Left lobe of liver (tissue), 2 donors: ENCODE results near the gene SMOC2. TPM values are rescaled to one million over a fixed set of nuclear protein-coding genes. Genes with fewer than 3 reads are reported as not detected.
"Not testable (repeated sequence)": the region's sequence is repeated elsewhere in the genome, so short reads cannot be mapped to it uniquely, and the experiment has no call there.

Source experiments
- ATAC-seq: fragments of 200-7000 bp; cut with Tn5 transposase; one replicate; pipeline ENCODE4 v1.9.1; 2020; ENCODE audit warnings: mild to moderate bottlenecking, moderate library complexity
- DNase-seq: peaks from one replicate; pipeline ENCODE4 v3.0.0-alpha.2; 2020; ENCODE audit warnings: low spot score
- total RNA-seq: library from RNA; stranded (reverse); gene quantifications from one replicate; pipeline ENCODE4 v1.2.1, GENCODE V29; 2021
- donor health status: DM: no; HTN: no; CAD: no; lungs with moderate emphysema.
- donor health status: DM: no; HTN: yes; CAD: no.

Gene SMOC2
- total RNA-seq, 1 donor from 2014 or later: 0.68 TPM

GRCh38 chr6:168597471-168597875 lies 156.5 kb downstream of the SMOC2 start:
- ATAC-seq (no peak), DNase-seq (no peak)

DNA sequence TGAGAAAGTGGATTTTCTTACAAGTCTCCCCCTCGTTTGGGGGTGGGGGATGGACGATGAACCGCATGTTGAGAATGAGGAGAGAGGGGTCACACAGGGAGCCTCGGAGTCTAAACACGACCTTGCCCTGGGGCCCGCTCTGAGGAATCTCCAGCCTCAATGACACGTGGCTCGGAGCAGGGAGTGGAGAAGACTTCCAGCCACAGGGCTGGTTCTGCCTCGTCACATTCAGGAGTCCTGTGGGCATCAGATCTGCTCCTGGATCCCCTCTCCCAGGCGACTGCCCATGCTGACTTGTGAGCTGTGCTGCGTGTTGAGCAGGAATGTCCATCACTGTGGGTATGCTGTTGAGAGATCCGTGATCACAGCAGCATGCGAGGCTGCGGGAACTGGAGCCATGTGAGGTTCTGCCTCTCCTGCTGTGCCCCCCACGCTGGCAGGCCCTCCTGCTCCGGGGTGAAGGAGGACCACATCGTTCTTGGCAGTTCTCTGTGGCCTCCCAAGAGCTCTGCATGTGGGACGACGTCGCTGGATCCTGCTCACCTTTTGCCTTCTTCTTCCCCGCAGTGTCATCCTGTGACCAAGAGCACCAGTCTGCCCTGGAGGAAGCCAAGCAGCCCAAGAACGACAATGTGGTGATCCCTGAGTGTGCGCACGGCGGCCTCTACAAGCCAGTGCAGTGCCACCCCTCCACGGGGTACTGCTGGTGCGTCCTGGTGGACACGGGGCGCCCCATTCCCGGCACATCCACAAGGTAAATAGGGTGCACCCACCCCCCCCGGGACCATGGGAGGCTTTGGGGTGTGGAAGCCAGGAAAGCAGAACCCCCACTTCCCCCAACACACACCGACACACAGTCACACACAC lies 157.5 kb downstream of the SMOC2 start:
- DNase-seq: no peak
- no peak for ATAC-seq

- DNase-seq (no peak), ATAC-seq (no peak)
These were observed 158.1 kb downstream of the SMOC2 start for GRCh38 chr6:168599118-168599494.

DNA sequence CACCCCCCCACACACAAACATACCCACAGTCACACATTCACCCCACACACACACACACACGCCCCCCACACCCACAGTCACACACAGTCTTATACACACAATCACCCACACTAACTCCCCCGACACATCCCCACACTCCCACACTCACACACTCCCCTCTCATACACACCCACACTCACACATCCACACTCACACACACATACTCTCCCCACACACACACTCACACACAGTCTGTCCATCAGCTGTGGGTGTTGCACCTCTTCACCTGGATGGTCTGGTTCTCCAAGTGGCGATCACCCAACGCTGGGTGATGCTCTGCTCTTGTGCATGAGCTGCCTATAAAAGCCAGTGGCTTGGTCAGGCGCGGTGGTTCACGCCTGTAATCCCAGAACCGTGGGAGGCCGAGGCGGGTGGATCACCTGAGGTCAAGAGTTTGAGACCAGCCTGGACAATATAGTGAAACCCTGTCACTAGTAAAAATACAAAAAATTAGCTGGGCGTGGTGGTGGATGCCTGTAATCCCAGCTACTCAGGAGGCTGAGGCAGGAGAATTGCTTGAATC lies 158.9 kb downstream of the SMOC2 start:
- no peak for DNase-seq
- no peak for ATAC-seq

DNA sequence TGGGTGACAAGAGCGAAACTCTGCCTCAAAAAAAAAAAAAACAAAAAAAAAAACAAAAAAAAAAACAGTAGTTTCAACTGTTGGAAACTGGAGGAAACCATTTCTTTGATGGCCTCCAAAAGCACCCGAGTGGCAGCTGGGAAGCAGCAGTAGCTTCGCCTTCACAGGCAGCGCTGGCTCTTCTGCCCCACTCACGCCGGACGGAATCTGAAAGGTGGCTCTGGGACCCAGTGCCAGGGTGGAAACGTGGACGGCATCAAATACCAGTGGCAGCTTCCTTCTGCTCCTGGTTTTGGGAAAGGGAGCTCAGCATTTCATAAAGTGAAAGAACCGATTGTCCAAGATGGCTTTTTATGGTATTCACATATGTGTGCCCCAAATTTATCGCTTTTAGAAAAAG lies 159.4 kb downstream of the SMOC2 start:
- DNase-seq (no peak), ATAC-seq (no peak)

- ATAC-seq (no peak), DNase-seq (no peak)
These were observed 160.1 kb downstream of the SMOC2 start for GRCh38 chr6:168601111-168601510.

DNA sequence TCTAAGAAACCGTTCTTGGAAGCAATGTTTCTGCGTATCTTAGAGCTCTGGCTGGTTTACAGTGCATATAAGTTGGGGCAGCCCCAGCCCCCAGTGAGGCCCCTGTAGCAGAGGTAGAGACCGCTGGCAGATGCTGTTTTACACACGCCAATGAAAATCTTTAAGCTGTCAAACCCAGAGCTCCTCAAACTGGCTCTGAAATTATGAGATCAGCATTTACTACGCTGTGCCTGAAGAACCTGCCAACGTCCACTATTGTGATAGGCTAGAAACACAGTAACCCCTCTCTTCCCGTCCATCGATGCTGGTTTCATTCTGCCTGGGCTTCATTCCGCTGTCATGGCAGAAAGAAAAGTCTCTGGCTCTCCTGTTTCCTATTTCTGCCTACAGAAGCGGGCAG lies 160.6 kb downstream of the SMOC2 start:
- DNase-seq (no peak), ATAC-seq (no peak)

- DNase-seq: no peak
- ATAC-seq: no peak
These were observed 161.6 kb downstream of the SMOC2 start for GRCh38 chr6:168602576-168602975.

- ATAC-seq (no peak), DNase-seq (no peak)
These were observed 162.2 kb downstream of the SMOC2 start for GRCh38 chr6:168603234-168603633.

DNA sequence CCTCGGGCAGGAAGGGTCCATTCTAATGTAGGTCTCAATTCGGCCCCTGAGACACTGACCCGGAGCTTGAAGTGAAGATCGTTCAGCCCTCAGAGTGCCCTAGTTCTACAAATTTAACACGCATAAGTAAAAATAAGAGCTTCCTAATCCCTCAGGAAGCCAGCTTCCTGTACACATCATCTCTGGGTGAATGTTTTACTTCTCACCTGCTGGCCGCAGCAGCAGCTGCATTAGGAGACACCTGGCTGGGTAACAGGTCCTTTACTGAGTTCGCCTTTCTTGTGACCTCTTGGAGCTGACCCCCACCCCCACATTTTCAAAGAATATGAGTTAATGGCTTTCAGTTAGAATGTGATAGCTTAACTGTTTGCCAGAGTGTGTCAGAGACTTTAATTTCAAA lies 165.0 kb downstream of the SMOC2 start:
- DNase-seq (no peak), ATAC-seq (no peak)

DNA sequence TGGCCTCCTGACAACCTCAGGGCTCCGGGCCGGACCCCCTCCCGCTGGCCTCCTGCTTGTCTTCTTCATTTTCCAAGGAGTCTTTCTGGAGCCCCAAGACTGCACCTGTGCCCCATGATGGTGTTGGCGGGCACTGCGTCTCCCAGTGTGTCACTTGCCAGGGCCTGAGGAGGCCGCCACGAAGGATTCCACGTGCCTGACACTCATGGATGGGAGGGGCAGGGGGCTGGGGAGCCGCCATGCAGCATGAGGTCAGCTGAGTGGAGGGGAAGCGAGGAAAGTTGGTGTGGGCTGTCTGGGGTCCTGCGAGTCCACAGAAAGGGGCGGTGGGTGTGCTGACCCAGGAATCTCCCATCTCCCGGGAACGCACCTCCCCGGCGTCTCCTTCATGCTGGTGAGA lies 165.7 kb downstream of the SMOC2 start:
- ATAC-seq (no peak), DNase-seq (no peak)

DNA sequence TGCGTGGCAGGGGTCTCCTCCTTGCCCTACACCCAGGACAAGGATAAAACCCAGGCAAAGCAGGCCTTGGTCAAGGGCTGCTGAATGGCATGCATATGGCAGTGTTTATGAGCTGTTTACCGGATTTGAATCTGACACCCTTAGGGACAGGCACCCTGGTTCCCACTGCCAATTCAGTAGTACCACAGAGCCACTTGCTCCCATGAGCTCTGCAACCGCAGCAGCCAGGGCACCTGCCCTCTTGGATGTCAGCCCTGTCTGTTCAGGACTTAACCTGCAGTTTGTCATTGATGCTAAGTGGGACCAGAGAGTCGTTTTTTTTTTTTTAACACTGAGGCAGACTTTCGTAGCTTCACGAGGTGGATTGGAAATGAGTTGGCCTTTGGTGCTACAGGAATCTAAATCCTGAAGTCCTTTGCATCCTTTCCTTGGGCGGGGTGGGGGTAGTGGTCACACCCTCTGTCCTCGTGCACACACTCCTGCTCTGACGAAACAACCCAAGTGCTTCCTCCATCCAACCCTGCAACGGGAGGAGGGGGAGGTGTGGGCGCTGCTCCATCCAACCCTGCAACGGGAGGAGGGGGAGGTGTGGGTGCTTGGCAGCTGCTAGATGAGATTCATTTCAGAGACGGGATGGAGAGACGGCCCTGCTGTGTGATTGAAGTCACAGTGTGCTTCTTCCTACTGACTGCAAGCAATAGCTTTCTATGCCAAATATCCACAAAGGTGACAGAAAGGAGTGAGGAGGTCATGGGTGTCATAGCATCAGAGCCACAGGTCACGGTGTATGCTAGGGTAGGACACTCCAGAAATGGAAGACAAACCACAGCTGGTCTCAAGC lies 166.5 kb downstream of the SMOC2 start:
- DNase-seq (no peak), ATAC-seq (no peak)

- no peak for DNase-seq
- ATAC-seq: no peak
These were observed 167.1 kb downstream of the SMOC2 start for GRCh38 chr6:168608113-168608400.

DNA sequence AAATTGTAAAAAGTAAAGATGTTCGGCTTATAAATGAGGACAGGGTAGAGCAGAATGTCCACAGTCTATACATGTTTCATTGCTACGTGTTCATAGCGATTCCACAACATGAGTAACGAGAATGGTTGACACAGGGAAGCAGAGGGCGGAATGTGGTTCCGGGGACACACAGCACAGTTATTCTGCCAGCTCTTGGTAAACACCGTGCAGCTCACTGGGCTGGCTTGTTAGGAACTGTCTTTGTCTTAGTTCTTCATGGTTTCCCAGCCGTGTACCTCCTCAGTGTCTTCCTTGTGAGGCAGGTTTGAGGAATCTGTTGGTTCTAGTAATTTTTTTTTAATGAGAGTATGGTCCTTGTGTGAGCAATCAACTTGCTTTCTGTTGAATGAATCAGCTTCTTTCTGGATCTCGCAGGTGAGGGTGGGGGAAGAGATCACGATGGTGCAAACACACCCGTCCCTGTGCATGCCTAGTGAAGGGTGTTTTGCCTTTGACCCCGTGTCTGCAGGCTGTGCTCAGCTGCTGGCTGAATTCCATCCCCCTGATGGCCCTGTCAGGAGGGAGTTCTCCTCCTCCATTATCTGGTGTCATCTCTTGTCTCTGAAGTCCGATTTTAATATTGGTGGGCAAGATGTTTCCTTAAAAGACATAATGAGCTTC lies 168.2 kb downstream of the SMOC2 start:
- no peak for DNase-seq
- no peak for ATAC-seq

- ATAC-seq: no peak
- no peak for DNase-seq
These were observed 169.0 kb downstream of the SMOC2 start for GRCh38 chr6:168609914-168610490.

- ATAC-seq: not testable (repeated sequence)
These were observed 170.0 kb downstream of the SMOC2 start for GRCh38 chr6:168610966-168611365.

DNA sequence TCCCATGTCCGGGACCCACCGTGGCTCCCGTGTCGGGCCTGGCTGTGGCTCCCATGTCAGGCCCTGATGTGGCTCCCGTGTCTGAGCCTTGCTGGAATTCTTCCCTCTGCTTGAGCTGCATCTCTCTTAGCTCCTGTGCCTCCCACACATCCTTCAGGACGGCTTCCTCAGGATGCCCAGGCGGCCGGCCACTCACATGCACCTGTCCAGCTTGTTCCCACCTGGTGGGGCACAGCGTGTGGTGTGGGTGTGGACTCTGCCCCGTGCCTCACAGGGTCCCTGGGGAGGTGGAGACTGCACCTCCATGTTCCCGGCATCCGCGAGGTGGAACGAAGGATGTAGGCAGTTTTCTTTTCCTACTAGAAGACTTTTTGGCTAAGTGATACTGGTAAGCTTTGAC lies 170.7 kb downstream of the SMOC2 start:
- no peak for DNase-seq
- ATAC-seq: no peak

More at GRCh38 chr6:168610966-168611365, 170.0 kb downstream of the SMOC2 start:
- DNase-seq: not testable (repeated sequence)

DNA sequence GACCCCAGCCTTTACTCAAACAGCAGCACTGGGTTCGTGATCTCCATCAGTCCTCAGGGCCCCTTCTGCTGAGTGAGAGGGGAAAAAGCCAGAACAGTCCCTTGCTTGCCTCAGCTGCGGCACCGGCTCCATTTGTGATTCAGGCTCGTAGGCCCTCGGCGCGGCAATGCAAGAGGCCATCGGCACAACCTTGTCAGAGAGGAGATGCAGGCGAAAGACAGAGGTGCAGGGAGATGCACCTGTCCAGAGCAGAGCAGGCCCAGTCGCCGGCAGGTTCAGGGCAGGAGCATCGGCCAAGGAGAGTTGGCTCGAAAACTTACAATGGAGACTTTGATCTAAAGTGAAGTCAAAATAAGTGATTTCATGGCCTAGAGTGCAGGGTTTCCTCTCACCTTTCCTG lies 171.6 kb downstream of the SMOC2 start:
- ATAC-seq (no peak), DNase-seq (no peak)

DNA sequence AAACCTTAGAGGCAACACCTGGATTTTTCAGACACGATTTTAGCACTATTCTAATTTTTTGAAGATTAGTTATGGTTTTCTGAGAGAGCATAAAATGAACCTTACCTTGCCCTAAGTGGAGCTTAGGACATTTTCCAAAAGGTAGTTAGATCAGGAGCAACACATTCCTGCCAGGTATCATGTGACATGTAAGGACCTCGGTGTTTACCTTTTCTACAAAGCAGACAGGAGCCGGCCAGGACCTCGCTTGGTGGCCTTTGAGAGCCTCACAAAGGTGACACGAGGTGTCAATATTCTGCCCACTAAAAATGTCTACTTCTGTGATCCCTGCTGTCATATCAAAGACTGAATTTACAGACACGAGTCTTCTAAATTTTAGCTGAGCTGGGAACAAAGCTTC lies 174.9 kb downstream of the SMOC2 start:
- DNase-seq (no peak), ATAC-seq (no peak)

DNA sequence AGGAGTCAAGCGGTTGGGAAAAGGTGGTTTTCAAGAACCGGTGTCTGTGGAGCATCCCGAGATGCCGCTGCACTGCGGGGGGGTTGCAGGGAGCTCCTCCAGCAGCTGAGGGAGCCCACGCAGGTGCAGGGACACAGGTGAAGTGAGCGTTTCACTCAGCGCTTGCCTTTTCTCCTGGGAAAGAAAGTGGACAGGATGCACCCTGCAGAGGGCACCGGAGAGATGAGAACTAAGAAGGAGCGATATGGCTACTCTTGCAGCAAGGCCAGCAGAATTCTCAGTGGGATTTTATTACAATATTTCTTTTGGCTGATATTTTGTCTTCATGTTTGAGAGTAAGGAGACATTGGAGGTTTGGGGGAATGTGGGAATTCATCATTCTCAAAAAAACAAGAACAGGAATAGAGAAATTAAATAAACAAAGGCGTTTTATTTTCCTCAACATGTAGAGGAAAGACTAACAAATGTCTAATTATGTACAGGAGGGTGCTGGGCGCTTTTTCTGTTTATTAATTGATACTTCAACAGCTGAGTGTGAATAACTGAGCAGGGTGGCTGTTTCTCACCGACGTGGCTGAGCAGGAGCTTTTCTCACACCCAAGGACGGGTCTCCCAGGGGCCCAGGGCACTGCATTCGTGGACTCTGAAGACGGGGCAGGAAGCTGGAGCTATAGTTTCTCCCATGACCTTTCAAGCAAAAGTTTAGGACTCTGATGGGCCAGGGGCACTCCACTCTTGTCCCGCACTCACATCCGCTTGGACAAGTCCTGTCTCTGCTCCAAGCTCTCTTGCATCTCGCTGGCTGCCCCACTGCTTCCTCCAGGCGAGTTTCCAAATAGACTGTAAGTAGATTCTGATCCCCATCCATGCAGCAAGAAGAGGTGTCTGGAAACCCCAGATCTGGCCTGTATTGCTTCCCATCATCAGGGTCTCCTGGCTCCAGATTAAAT lies 176.1 kb downstream of the SMOC2 start:
- DNase-seq: no peak
- no peak for ATAC-seq
